Neutrophil (primary cell): ENCODE data around the gene EBF3.

Experiments used
- H3K27ac ChIP-seq: fragments of 200-600 bp; sonication (generic); 2 replicates; pipeline ENCODE4 v1.5.1; 2016; ENCODE audit warnings: mild to moderate bottlenecking, moderate library complexity
- H3K27me3 ChIP-seq: fragments of 200-600 bp; sonication (generic); 2 replicates; pipeline ENCODE4 v1.6.0; 2016; ENCODE audit warnings: mild to moderate bottlenecking
- H3K36me3 ChIP-seq: fragments of 200-600 bp; sonication (generic); 2 replicates; pipeline ENCODE4 v1.5.1; 2017
- H3K4me1 ChIP-seq, 2 experiments: fragments of 200-600 bp in 1 of 2; sonication (generic) in 1 of 2; 1 replicate in 1 of 2; 2 replicates in 1 of 2; pipeline versions ENCODE4 v1.5.1 to v1.6.1; 2013 to 2016; ENCODE audit warnings: low read depth in 1 of 2, low read length in 1 of 2, mild to moderate bottlenecking in 1 of 2, moderate library complexity in 1 of 2; ENCODE audit not compliant: control insufficient read depth in 1 of 2, insufficient read depth in 1 of 2
- H3K4me3 ChIP-seq, 2 experiments: fragments of 200-600 bp in 1 of 2; sonication (generic) in 1 of 2; 1 replicate in 1 of 2; 2 replicates in 1 of 2; pipeline ENCODE4 v1.5.1; 2013 to 2016; ENCODE audit warnings: low read depth in 1 of 2, low read length in 1 of 2, mild to moderate bottlenecking in 1 of 2, moderate library complexity in 1 of 2
- H3K9me3 ChIP-seq: fragments of 200-600 bp; sonication (generic); 2 replicates; pipeline ENCODE4 v1.5.1; 2016
- CTCF ChIP-seq: fragments of 200-600 bp; sonication (generic); IDR thresholded peaks from 2 replicates; pipeline ENCODE4 v1.5.1; 2016; ENCODE audit warnings: antibody characterized with exemption

The EBF3 gene

GRCh38 chr10:129951101-129951969 lies 12.7 kb downstream of the EBF3 start:
- no peak overlapping the region for H3K27ac ChIP-seq
- H3K4me1 ChIP-seq, result no peaks in the 10 kb centered on the region
- H3K9me3 ChIP-seq, result no peaks in the 10 kb centered on the region
- no peaks in the 10 kb centered on the region for H3K36me3 ChIP-seq
- no peak for TF ChIP-seq CTCF
- H3K27me3 ChIP-seq, result peaks cover 82% of the 10 kb centered on the region
- H3K4me3 ChIP-seq, result no peak overlapping the region

GRCh38 chr10:129950676-129951075 lies 13.4 kb downstream of the EBF3 start:
- no peak for TF ChIP-seq CTCF
- H3K4me3 ChIP-seq, result no peak overlapping the region
- H3K36me3 ChIP-seq, result no peaks in the 10 kb centered on the region
- no peaks in the 10 kb centered on the region for H3K4me1 ChIP-seq
- H3K9me3 ChIP-seq, result no peaks in the 10 kb centered on the region
- peaks cover 79% of the 10 kb centered on the region for H3K27me3 ChIP-seq
- H3K27ac ChIP-seq, result no peak overlapping the region

GRCh38 chr10:129949891-129950291 lies 14.2 kb downstream of the EBF3 start:
- no peak for TF ChIP-seq CTCF
- Histone ChIP-seq H3K36me3 (no peaks in the 10 kb centered on the region), H3K27me3 (peaks cover 78% of the 10 kb centered on the region), H3K4me3 (no peak overlapping the region), H3K4me1 (no peaks in the 10 kb centered on the region), H3K9me3 (no peaks in the 10 kb centered on the region), H3K27ac (no peak overlapping the region)

- H3K9me3 ChIP-seq, result no peaks in the 10 kb centered on the region
- no peaks in the 10 kb centered on the region for H3K36me3 ChIP-seq
- no peak overlapping the region for H3K27ac ChIP-seq
- no peaks in the 10 kb centered on the region for H3K4me1 ChIP-seq
- no peak overlapping the region for H3K4me3 ChIP-seq
- no peak for TF ChIP-seq CTCF
- H3K27me3 ChIP-seq, result peaks cover 77% of the 10 kb centered on the region
These were observed 14.7 kb downstream of the EBF3 start for GRCh38 chr10:129949411-129949810.

- no peaks in the 10 kb centered on the region for H3K4me1 ChIP-seq
These were observed 17.2 kb downstream of the EBF3 start for GRCh38 chr10:129946859-129947258.

More at GRCh38 chr10:129946859-129947258, 17.2 kb downstream of the EBF3 start:
- Histone ChIP-seq H3K27ac (no peak overlapping the region), H3K9me3 (no peaks in the 10 kb centered on the region), H3K27me3 (peaks cover 56% of the 10 kb centered on the region), H3K36me3 (no peaks in the 10 kb centered on the region), H3K4me3 (no peak overlapping the region)
- no peak for TF ChIP-seq CTCF
